H1 (cell line): ENCODE data around the gene OR52K1.

Experiments used
- ASH2L ChIP-seq: fragments of 200-600, 300-600 bp; sonication (generic); IDR thresholded peaks from one replicate; pipeline ENCODE4 v1.7.1; 2017; ENCODE audit warnings: low read length
- CTCF ChIP-seq, 3 experiments: IDR thresholded peaks; 1 replicate in 2 of 3; 2 replicates in 1 of 3; pipeline versions ENCODE4 v1.5.1 to v1.6.1; 2011; ENCODE audit warnings: low read length in 3 of 3, mild to moderate bottlenecking in 3 of 3, inconsistent platforms in 2 of 3, low read depth in 1 of 3, moderate library complexity in 1 of 3; ENCODE audit not compliant: insufficient read depth in 1 of 3; ENCODE audit errors: control extremely low read depth in 1 of 3
- EZH2 ChIP-seq: fragments of 200-600 bp; sonication (generic); IDR thresholded peaks from 2 replicates; pipeline ENCODE4 v1.7.1; 2012; ENCODE audit warnings: low read depth, mild to moderate bottlenecking, moderate library complexity, low read length, inconsistent platforms; ENCODE audit not compliant: severe bottlenecking
- POLR2AphosphoS5 ChIP-seq: IDR thresholded peaks from 2 replicates; pipeline ENCODE4 v1.6.1; 2011; ENCODE audit warnings: low read depth, low read length
- RAD21 ChIP-seq, 2 experiments: IDR thresholded peaks in 1 of 2; conservative IDR thresholded peaks in 1 of 2; 2 replicates each; pipeline ENCODE4 v1.6.1; 2011; ENCODE audit warnings: low read depth in 2 of 2, low read length in 2 of 2, improper control_type of control experiment in 1 of 2, inconsistent platforms in 1 of 2, mild to moderate bottlenecking in 1 of 2, moderate library complexity in 1 of 2
- RFX5 ChIP-seq: IDR thresholded peaks from 2 replicates; pipeline ENCODE4 v1.6.1; 2011; ENCODE audit warnings: low read depth, low read length, improper control_type of control experiment, borderline replicate concordance
- SIN3A ChIP-seq, 2 experiments: IDR thresholded peaks in 1 of 2; conservative IDR thresholded peaks in 1 of 2; 2 replicates each; pipeline ENCODE4 v1.6.1; 2011 to 2012; ENCODE audit warnings: low read length in 2 of 2, improper control_type of control experiment in 1 of 2, low read depth in 1 of 2, mild to moderate bottlenecking in 1 of 2
- SP1 ChIP-seq: IDR thresholded peaks from 2 replicates; pipeline ENCODE4 v1.6.1; 2011; ENCODE audit warnings: low read depth, low read length
- TAF1 ChIP-seq: IDR thresholded peaks from 2 replicates; pipeline ENCODE4 v1.6.1; 2011; ENCODE audit warnings: mild to moderate bottlenecking, low read depth, low read length
- TF ChIP-seq, protein P1 (sequence below): IDR thresholded peaks from 2 replicates; pipeline ENCODE4 v1.6.1; 2012; ENCODE audit warnings: low read length, inconsistent platforms
- TF ChIP-seq, protein P2 (sequence below): fragments of 300-600 bp; sonication (generic); IDR thresholded peaks from 2 replicates; pipeline ENCODE4 v1.7.1; 2012; ENCODE audit warnings: low read length, moderate library complexity, mild to moderate bottlenecking, inconsistent platforms; ENCODE audit not compliant: insufficient replicate concordance

DNA sequence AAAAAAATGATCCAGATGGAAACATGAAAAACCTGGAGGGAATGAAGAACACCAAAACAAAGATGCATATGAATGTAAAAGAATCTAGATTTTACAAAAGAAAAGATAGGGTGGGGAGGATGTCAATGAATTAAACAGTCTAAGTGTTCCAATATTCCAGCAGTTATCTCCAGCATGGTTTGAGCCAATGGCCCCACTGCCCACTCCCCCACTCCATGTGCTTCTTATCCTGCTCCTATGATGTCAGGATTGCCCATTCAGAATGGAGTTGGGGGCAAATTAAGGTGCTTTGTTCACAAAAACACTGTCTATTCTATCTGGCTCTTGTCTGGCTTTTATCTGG lies 1.2 kb upstream of the OR52K1 start:
- TF ChIP-seq ASH2L: no peak
- no peak for TF ChIP-seq POLR2AphosphoS5
- TF ChIP-seq TAF1: no peak
- TF ChIP-seq SP1: no peak
- no peak for TF ChIP-seq SIN3A (conservative IDR thresholded peaks at IDR 0.05 in 1 of 2, IDR thresholded peaks at IDR 0.05 in 1 of 2; ENCODE audit: low read depth in 1 of 2, low read length in 2 of 2)
- TF ChIP-seq RFX5: no peak
- no peak for TF ChIP-seq CTCF (IDR thresholded peaks at IDR 0.05; ENCODE audit: control extremely low read depth in 1 of 3, insufficient read depth in 1 of 3, low read depth in 1 of 3, low read length in 3 of 3)
- TF ChIP-seq, protein P1, sequence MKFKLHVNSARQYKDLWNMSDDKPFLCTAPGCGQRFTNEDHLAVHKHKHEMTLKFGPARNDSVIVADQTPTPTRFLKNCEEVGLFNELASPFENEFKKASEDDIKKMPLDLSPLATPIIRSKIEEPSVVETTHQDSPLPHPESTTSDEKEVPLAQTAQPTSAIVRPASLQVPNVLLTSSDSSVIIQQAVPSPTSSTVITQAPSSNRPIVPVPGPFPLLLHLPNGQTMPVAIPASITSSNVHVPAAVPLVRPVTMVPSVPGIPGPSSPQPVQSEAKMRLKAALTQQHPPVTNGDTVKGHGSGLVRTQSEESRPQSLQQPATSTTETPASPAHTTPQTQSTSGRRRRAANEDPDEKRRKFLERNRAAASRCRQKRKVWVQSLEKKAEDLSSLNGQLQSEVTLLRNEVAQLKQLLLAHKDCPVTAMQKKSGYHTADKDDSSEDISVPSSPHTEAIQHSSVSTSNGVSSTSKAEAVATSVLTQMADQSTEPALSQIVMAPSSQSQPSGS: no peak
- TF ChIP-seq RAD21 (IDR thresholded peaks at IDR 0.05 in 1 of 2, conservative IDR thresholded peaks at IDR 0.05 in 1 of 2; ENCODE audit: low read depth in 2 of 2, low read length in 2 of 2): no peak
- TF ChIP-seq, protein P2, sequence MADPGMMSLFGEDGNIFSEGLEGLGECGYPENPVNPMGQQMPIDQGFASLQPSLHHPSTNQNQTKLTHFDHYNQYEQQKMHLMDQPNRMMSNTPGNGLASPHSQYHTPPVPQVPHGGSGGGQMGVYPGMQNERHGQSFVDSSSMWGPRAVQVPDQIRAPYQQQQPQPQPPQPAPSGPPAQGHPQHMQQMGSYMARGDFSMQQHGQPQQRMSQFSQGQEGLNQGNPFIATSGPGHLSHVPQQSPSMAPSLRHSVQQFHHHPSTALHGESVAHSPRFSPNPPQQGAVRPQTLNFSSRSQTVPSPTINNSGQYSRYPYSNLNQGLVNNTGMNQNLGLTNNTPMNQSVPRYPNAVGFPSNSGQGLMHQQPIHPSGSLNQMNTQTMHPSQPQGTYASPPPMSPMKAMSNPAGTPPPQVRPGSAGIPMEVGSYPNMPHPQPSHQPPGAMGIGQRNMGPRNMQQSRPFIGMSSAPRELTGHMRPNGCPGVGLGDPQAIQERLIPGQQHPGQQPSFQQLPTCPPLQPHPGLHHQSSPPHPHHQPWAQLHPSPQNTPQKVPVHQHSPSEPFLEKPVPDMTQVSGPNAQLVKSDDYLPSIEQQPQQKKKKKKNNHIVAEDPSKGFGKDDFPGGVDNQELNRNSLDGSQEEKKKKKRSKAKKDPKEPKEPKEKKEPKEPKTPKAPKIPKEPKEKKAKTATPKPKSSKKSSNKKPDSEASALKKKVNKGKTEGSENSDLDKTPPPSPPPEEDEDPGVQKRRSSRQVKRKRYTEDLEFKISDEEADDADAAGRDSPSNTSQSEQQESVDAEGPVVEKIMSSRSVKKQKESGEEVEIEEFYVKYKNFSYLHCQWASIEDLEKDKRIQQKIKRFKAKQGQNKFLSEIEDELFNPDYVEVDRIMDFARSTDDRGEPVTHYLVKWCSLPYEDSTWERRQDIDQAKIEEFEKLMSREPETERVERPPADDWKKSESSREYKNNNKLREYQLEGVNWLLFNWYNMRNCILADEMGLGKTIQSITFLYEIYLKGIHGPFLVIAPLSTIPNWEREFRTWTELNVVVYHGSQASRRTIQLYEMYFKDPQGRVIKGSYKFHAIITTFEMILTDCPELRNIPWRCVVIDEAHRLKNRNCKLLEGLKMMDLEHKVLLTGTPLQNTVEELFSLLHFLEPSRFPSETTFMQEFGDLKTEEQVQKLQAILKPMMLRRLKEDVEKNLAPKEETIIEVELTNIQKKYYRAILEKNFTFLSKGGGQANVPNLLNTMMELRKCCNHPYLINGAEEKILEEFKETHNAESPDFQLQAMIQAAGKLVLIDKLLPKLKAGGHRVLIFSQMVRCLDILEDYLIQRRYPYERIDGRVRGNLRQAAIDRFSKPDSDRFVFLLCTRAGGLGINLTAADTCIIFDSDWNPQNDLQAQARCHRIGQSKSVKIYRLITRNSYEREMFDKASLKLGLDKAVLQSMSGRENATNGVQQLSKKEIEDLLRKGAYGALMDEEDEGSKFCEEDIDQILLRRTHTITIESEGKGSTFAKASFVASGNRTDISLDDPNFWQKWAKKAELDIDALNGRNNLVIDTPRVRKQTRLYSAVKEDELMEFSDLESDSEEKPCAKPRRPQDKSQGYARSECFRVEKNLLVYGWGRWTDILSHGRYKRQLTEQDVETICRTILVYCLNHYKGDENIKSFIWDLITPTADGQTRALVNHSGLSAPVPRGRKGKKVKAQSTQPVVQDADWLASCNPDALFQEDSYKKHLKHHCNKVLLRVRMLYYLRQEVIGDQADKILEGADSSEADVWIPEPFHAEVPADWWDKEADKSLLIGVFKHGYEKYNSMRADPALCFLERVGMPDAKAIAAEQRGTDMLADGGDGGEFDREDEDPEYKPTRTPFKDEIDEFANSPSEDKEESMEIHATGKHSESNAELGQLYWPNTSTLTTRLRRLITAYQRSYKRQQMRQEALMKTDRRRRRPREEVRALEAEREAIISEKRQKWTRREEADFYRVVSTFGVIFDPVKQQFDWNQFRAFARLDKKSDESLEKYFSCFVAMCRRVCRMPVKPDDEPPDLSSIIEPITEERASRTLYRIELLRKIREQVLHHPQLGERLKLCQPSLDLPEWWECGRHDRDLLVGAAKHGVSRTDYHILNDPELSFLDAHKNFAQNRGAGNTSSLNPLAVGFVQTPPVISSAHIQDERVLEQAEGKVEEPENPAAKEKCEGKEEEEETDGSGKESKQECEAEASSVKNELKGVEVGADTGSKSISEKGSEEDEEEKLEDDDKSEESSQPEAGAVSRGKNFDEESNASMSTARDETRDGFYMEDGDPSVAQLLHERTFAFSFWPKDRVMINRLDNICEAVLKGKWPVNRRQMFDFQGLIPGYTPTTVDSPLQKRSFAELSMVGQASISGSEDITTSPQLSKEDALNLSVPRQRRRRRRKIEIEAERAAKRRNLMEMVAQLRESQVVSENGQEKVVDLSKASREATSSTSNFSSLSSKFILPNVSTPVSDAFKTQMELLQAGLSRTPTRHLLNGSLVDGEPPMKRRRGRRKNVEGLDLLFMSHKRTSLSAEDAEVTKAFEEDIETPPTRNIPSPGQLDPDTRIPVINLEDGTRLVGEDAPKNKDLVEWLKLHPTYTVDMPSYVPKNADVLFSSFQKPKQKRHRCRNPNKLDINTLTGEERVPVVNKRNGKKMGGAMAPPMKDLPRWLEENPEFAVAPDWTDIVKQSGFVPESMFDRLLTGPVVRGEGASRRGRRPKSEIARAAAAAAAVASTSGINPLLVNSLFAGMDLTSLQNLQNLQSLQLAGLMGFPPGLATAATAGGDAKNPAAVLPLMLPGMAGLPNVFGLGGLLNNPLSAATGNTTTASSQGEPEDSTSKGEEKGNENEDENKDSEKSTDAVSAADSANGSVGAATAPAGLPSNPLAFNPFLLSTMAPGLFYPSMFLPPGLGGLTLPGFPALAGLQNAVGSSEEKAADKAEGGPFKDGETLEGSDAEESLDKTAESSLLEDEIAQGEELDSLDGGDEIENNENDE: no peak
- no peak for TF ChIP-seq EZH2
